GM12874 (cell line): Measurements from ENCODE around the gene KIF3A.
A peak's percentile ranks its signal among the peaks of the same experiment; 100 is the strongest.

Experiments used
- CTCF ChIP-seq: IDR thresholded peaks from 2 replicates; pipeline ENCODE4 v1.5.1; 2011; ENCODE audit warnings: low read depth, mild to moderate bottlenecking, control low read depth, low read length, moderate library complexity; ENCODE audit not compliant: insufficient read depth

The KIF3A gene

GRCh38 chr5:132736853-132737833 lies at the start of gene KIF3A:
Gene KIF3A (minus strand): TSS chr5:132737546. CDS start chr5:132737419, 127 bp downstream.
- peak; percentile 11; the same call in 1 of the 2 replicates for TF ChIP-seq CTCF

- no peak for TF ChIP-seq CTCF
Observed at GRCh38 chr5:132787076-132787475, 49.7 kb upstream of the KIF3A start.

GRCh38 chr5:132785864-132786263 lies 48.5 kb upstream of the KIF3A start:
- TF ChIP-seq CTCF, result no peak

- no peak for TF ChIP-seq CTCF
Observed at GRCh38 chr5:132785365-132785764, 48.0 kb upstream of the KIF3A start.

GRCh38 chr5:132782101-132782500 lies 44.8 kb upstream of the KIF3A start:
- TF ChIP-seq CTCF, result no peak

GRCh38 chr5:132781029-132781428 lies 43.7 kb upstream of the KIF3A start:
- TF ChIP-seq CTCF, result no peak

GRCh38 chr5:132780577-132780976 lies 43.2 kb upstream of the KIF3A start:
- TF ChIP-seq CTCF, result no peak
